Calu3 (cell line): ENCODE measurements around the gene FGGY. TPM values are rescaled to one million over a fixed set of nuclear protein-coding genes. Genes with fewer than 3 reads are reported as not detected.

Source experiments
- BruUV-seq: library from RNA; stranded (reverse); fragments of 400-500 nt; replicated peaks from 2 replicates; lab custom pipeline; 2021; lab: Mats Ljungman, UMichigan
- CTCF ChIA-PET: fragments of 300-600 bp; sonication (Branson Sonifier 250); formaldehyde crosslinking; loops from one replicate; lab custom pipeline; 2022; ENCODE audit warnings: antibody characterized with exemption; lab: Charles Lee
- DNase-seq: peaks from one replicate; pipeline ENCODE4 v3.0.0; 2022
- H3K27ac Mint-ChIP-seq: one replicate; pipeline ENCODE4 v1.8.0; 2022; ENCODE audit warnings: mixed read lengths; ENCODE audit not compliant: unreplicated experiment
- H3K27me3 Mint-ChIP-seq: one replicate; pipeline ENCODE4 v1.8.0; 2022; ENCODE audit warnings: mixed read lengths; ENCODE audit not compliant: unreplicated experiment
- H3K36me3 Mint-ChIP-seq: one replicate; pipeline ENCODE4 v1.8.0; 2022; ENCODE audit warnings: mild to moderate bottlenecking, moderate library complexity, mixed read lengths; ENCODE audit not compliant: insufficient read depth, unreplicated experiment
- H3K4me1 Mint-ChIP-seq: one replicate; pipeline ENCODE4 v1.8.0; 2022; ENCODE audit warnings: mild to moderate bottlenecking, low read depth, mixed read lengths; ENCODE audit not compliant: unreplicated experiment
- H3K4me3 Mint-ChIP-seq: one replicate; pipeline ENCODE4 v1.8.0; 2022; ENCODE audit warnings: mild to moderate bottlenecking, low read depth, moderate library complexity, mixed read lengths; ENCODE audit not compliant: unreplicated experiment
- H3K9me3 Mint-ChIP-seq: one replicate; pipeline ENCODE4 v1.8.0; 2022; ENCODE audit warnings: low read depth, mixed read lengths; ENCODE audit not compliant: unreplicated experiment
- intact Hi-C: fragments of 100-400 bp; cut with micrococcal nuclease; formaldehyde crosslinking; loops from one replicate; pipeline ENCODE4 v1.10.0; 2022; ENCODE audit not compliant: unreplicated experiment
- total RNA-seq: library from RNA; stranded (reverse); gene quantifications from 2 replicates; pipeline ENCODE4 v1.2.3, GENCODE V29; 2022
- TF ChIP-seq, protein P1 (sequence below): fragments of 200-600 bp; IDR thresholded peaks from one replicate; pipeline ENCODE4 v1.8.0; 2022; ENCODE audit warnings: antibody characterized with exemption; ENCODE audit not compliant: unreplicated experiment

The FGGY gene
- total RNA-seq, 1 experiment from 2014 or later, result 11.1 TPM

DNA sequence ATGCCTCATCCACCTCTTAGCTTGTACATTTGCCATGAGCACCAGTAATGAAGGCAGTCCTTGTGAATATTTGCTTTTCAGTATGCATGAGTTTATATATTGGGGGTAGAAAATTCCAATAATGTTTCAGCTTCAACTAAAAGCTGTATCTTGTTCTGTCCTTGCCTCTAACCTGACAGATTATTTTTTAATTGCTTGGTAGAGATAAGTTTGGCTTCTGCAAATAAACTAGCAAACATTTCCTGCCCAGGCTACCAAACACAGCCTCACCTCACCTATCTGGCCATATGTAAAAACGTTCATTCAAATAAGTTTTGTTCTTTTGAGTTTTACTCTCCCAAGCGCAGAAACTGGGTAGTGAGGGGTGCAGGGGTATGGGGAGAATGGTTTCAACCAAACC is 442.2 kb downstream of the FGGY start:
- Mint-ChIP-seq H3K9me3 (peaks cover 9% of the 10 kb centered on the region), H3K4me1 (peaks cover 13% of the 10 kb centered on the region), H3K36me3 (no peaks in the 10 kb centered on the region), H3K27ac (no peak overlapping the region), H3K4me3 (no peak overlapping the region), H3K27me3 (no peaks in the 10 kb centered on the region)
- intact Hi-C loops, result no loop called here
- CTCF ChIA-PET, result no interaction called here
- TF ChIP-seq, protein P1, sequence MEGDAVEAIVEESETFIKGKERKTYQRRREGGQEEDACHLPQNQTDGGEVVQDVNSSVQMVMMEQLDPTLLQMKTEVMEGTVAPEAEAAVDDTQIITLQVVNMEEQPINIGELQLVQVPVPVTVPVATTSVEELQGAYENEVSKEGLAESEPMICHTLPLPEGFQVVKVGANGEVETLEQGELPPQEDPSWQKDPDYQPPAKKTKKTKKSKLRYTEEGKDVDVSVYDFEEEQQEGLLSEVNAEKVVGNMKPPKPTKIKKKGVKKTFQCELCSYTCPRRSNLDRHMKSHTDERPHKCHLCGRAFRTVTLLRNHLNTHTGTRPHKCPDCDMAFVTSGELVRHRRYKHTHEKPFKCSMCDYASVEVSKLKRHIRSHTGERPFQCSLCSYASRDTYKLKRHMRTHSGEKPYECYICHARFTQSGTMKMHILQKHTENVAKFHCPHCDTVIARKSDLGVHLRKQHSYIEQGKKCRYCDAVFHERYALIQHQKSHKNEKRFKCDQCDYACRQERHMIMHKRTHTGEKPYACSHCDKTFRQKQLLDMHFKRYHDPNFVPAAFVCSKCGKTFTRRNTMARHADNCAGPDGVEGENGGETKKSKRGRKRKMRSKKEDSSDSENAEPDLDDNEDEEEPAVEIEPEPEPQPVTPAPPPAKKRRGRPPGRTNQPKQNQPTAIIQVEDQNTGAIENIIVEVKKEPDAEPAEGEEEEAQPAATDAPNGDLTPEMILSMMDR, result no peak
- BruUV-seq, result no TSS peak
- no peak for DNase-seq

DNA sequence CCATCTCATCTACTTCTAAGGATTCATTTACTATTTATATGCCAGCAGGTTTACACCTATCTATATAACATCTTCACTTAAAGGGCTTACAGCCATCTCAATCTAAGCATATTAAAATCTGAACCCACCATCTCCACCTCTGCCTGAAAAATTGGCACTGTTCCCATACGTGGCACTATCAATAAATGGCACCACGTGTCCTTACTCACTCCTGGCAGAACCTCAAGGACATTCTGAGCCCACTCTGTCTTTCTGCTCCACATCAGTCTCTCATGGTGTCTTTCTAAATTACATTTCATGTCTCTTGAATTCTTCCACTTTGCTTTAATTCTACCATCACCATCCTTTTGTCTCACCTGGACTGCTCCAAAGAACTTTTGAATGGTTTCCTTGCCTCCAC is 445.6 kb downstream of the FGGY start:
- TF ChIP-seq, protein P1, result no peak
- no TSS peak for BruUV-seq
- Mint-ChIP-seq H3K4me1 (peaks cover 13% of the 10 kb centered on the region), H3K4me3 (no peak overlapping the region), H3K9me3 (no peaks in the 10 kb centered on the region), H3K27ac (no peak overlapping the region), H3K36me3 (no peaks in the 10 kb centered on the region), H3K27me3 (no peaks in the 10 kb centered on the region)
- DNase-seq, result no peak
- intact Hi-C loops, result no loop called here
- CTCF ChIA-PET, result no interaction called here

DNA sequence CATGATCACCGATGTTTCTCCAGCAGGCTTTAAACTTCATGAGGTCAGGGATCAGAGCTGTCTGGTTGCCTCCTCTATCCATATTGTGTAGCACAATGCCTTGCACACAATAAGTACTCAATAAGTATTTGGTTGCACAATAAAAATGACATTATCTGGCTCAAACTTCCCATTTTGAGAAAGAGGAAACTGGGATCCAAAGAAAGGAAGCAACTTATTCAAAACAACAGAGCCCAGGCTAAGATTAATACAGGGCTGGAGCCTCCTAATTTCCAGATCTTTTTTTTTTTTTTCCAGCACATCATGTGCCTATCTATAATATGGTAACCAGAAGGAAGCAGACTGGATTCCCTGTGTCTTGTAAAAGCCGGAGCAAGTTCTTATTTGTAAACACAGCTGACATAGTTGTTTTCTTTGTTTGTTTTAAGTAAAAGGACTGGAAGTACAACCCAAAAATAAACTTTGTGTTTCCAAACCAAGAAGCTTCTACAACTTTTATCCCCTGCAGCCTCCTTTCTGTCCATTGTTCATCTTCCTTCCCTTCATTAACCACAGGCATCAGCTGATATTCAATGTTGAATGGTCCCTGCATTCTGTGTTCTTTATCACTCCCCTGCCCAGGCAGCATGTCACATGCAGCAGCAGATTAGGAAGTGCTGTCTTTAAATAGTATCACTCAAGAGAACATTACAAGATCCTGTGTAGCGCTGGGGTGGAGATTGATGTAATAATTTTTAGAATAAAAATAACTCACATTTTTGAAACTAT is 446.6 kb downstream of the FGGY start:
- Mint-ChIP-seq H3K27me3 (no peaks in the 10 kb centered on the region), H3K4me1 (peaks cover 13% of the 10 kb centered on the region), H3K36me3 (no peaks in the 10 kb centered on the region), H3K9me3 (no peaks in the 10 kb centered on the region), H3K27ac (no peak overlapping the region), H3K4me3 (no peak overlapping the region)
- DNase-seq, result no peak
- CTCF ChIA-PET, result no interaction called here
- TF ChIP-seq, protein P1, result no peak
- intact Hi-C loops, result no loop called here
- no TSS peak for BruUV-seq

DNA sequence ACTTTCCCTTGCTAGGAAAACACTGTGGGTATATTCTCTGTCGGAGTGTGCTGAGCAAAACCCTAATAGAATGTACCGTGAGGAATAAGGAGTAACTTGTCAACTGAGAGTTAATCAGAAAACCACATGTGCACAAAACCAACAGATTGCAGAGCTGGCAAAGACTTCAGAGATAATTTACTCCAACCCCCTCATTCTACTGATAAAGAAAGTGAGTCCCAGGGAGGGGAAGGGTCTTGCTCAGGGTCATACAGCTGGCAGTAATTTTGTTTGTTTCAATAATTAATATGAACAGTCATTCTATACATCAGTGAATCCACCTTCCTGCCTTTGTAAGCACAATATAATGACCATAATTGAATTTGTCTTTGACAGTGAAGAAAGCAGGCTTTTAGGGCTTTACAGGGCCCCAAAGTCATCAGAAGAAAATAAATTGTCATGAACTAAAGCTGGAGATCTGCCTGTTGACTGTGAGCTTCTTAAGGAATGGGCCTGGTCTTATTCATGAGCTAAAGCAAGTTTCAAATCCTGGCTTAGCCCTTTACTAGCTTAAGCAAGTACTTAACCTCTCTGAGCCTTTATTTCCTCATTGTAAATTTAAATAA is 450.6 kb downstream of the FGGY start:
- H3K4me1 Mint-ChIP-seq, result peaks cover 6% of the 10 kb centered on the region
- no peaks in the 10 kb centered on the region for H3K9me3 Mint-ChIP-seq
- no peaks in the 10 kb centered on the region for H3K36me3 Mint-ChIP-seq
- intact Hi-C loops, result no loop called here
- no TSS peak for BruUV-seq
- CTCF ChIA-PET, result no interaction called here
- H3K27me3 Mint-ChIP-seq, result no peaks in the 10 kb centered on the region
- DNase-seq, result no peak
- TF ChIP-seq, protein P1, result no peak
- H3K4me3 Mint-ChIP-seq, result no peak overlapping the region
- H3K27ac Mint-ChIP-seq, result no peak overlapping the region
